ENCODE results near the gene UGT2B17.
"Not testable (repeated sequence)": the region's sequence is repeated elsewhere in the genome, so short reads cannot be mapped to it uniquely, and the experiment has no call there.

UGT2B17 gene

DNA sequence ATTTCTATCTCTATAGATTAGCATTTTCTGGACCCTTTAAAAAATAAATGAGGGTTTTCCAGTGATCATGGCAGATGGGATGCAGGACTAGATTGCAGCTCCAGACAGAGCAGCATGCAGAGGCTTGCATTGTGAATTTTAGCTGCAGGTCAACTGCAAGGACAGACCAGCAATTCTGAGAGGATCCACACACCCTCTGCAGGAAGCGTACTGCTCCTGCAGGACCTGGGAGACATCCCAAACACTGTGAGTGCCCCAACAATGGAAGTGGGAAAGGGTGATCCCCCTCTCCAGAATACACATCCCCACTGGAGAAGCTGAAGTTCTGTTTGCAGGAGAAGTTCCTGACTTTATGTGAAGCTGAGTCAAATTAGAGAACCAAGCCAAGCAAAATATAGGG, 7.1 kb downstream of the UGT2B17 start:
- not testable (repeated sequence) for DNase-seq (ENCODE audit: low read depth)

GRCh38 chr4:68568535-68568934, 7.6 kb downstream of the UGT2B17 start:
- DNase-seq (ENCODE audit: low read depth) = not testable (repeated sequence)

DNA sequence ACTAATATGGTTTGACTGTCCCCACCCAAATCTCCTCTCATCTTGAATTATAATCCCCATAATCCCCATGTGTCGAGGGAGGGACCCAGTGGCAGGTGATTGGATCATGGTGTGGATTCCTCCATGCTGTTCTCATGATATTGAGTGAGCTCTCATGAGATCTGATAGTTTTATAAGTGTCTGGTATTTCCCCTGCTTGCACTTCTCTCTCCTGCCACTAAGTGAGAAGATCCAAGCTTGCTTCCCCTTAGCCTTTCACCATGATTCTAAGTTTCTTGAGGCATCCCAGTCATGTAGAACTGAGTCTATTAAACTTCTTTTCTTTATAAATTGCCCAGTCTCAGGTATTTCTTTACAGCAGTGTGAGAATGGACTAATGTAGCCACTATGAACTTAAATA, 9.8 kb downstream of the UGT2B17 start:
- DNase-seq (ENCODE audit: low read depth) = not testable (repeated sequence)

DNA sequence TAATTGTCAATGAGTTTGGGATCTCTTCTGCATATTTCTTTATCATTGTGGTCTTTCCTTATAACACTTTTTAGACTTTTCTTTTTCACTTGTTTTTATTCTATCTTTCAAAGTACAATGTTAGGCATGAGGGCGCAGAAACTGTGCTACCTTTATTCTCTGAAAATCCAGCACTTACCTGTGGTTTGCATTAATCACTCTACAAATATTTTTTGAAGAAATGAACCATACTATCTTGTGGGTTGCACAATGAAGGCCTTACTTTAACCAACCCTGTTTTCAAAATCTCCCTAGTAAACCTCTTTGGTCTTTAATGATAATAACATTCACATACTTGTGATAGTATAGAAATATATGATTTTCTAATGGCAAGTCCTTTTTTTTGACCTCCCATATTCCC, 11.0 kb downstream of the UGT2B17 start:
- not testable (repeated sequence) for DNase-seq (ENCODE audit: low read depth)

- DNase-seq (ENCODE audit: low read depth) = not testable (repeated sequence)
Observed at GRCh38 chr4:68560364-68561070, 15.6 kb downstream of the UGT2B17 start.

DNA sequence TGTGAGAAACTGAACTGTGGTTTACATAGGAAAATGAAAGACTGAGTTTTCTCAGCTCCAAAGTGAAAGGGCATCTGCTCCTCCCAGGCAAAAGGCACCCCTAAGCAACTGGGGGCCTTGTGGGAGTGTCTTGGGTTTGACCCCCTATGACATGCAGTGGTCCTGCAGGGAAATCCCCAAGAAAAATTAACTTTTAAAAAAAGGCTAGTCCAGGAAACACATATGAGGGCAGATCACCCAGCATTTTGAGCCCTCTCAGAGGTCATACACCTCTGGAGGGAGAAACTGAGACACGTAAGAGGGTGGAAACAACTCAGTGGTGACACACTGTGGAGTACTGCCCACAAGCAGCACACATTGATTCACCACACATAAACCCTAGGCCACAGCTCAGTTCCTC, 22.3 kb downstream of the UGT2B17 start:
- not testable (repeated sequence) for DNase-seq (ENCODE audit: low read depth)

GRCh38 chr4:68552818-68553811, 23.0 kb downstream of the UGT2B17 start:
- DNase-seq (ENCODE audit: low read depth) = not testable (repeated sequence)

- not testable (repeated sequence) for DNase-seq (ENCODE audit: low read depth)
Observed at GRCh38 chr4:68542742-68543141, 33.4 kb downstream of the UGT2B17 start.

- DNase-seq (ENCODE audit: low read depth) = no peak
Observed at GRCh38 chr4:68536375-68536774, 39.7 kb downstream of the UGT2B17 start.

- no peak for DNase-seq (ENCODE audit: low read depth)
Observed at GRCh38 chr4:68535974-68536373, 40.1 kb downstream of the UGT2B17 start.

DNA sequence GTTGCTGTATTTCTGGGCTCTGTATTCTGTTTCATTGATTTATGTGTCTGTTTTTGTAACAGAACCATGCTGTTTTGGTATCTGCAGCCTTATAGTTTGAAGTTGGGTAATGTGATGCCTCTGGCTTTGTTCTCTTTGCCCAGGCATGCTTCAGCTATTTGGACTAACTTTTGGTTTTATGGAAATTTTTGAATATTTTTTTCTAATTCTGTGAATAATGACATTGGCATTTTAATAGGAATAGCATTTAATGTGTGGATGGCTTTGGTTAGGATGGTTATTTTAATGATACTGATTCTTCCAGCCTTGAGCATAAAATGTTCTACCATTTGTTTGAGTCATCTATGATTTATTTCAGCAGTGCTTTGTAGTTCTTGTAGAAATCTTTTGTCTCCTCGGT, 53.9 kb downstream of the UGT2B17 start:
- not testable (repeated sequence) for DNase-seq (ENCODE audit: low read depth)

GRCh38 chr4:68520985-68521384, 55.1 kb downstream of the UGT2B17 start:
- no peak for DNase-seq (ENCODE audit: low read depth)

GRCh38 chr4:68518889-68519288, 57.2 kb downstream of the UGT2B17 start:
- DNase-seq (ENCODE audit: low read depth) = no peak

- DNase-seq (ENCODE audit: low read depth) = not testable (repeated sequence)
Observed at GRCh38 chr4:68505452-68505851, 70.7 kb downstream of the UGT2B17 start.

- not testable (repeated sequence) for DNase-seq (ENCODE audit: low read depth)
Observed at GRCh38 chr4:68504836-68505235, 71.3 kb downstream of the UGT2B17 start.

DNA sequence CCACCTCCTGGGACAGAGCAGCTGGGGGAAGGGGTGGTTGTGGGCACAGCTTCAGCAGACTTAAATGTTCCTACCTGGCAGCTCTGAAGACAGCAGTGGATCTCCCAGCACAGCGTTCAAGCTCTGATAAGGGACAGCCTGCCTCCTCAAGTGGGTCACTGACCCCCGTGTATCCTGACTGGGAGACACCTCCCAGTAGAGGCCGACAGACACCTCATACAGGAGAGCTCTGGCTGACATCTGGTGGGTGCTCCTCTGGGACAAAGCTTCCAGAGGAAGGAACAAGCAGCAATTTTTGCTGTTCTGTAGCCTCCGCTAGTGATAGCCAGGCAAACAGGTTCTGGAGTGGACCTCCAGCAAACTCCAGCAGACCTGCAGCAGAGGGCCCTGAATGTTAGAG, 72.7 kb downstream of the UGT2B17 start:
- DNase-seq (ENCODE audit: low read depth) = not testable (repeated sequence)

- DNase-seq (ENCODE audit: low read depth) = no peak
Observed at GRCh38 chr4:68499021-68499420, 77.1 kb downstream of the UGT2B17 start.

DNA sequence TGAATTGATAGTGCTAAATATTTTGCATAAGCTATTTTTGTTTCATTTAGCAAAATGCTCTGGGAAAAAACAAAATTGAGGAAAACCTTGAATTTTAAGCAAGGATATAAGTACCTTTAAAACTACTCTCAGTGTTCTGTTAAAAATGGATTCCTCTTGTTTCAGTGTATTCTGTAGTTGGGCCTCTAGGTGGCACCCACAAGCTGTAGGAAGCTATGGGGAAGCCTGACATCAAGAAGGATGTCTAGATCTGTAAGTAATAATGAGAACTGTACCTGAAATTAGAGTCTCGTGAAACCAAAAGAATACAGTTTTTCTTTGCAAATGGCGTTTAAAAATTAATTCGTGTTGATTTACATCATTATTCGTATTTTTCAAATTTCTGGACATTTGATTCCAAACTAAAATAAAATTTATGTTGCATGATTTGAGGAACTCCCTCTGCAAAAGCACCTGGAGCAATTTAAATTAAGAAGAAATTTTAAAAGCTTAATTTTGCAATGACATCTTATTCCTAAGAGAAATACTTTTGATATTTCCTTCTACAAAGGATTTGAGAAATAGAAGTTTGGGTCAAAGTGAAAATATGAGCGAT, 77.6 kb downstream of the UGT2B17 start:
- no peak for DNase-seq (ENCODE audit: low read depth)

DNA sequence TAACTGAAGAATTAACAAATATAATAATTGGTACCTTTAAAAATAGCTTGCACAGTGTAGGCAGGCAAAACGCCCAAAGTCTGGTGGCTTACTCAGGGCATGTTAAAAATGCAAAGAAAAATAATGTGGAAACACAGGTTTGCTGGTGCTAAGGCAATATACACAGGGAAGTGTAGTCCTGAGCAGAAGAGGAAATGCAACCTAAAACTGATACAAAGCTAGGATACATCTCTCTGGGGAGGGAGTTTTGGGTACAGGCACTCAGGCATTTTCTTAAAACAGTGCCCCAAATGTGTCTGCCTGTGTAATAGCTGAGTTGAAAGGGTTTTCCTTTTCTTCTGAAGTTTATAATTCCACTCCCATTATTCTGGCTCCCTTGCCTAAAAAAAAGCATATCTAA, 81.4 kb downstream of the UGT2B17 start:
- DNase-seq (ENCODE audit: low read depth) = no peak

- no peak for DNase-seq (ENCODE audit: low read depth)
Observed at GRCh38 chr4:68490826-68491457, 85.2 kb downstream of the UGT2B17 start.

DNA sequence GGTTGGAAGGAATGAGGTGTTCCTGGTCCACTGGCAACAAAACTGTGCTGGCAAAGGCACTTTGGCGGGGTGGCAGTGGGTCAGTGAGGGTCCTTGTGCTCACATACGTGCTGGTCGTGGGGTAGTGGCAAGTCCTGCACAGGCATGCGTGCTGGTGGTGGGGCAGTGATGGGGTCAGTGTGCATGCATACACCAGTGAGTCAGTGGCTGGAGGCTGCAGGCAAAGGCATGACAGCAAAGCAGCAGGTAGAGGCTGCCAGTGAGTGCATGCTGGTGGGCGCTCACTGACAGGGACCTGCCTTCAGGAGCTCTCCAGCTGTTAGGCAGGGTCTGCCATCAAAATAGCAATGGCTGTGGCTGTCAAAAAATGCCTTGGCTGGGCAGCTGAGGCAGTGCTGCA, 86.8 kb downstream of the UGT2B17 start:
- no peak for DNase-seq (ENCODE audit: low read depth)
